CD8-positive, alpha-beta memory T cell (primary cell): Measurements from ENCODE around the gene AKAP1. TPM values are rescaled to one million over a fixed set of nuclear protein-coding genes. Genes with fewer than 3 reads are reported as not detected.

ENCODE experiments used
- CTCF ChIA-PET: fragments of 350-600 bp; sonication (Branson Sonifier 250); formaldehyde crosslinking; loops from one replicate; lab custom pipeline; 2021; ENCODE audit warnings: antibody characterized with exemption; lab: Charles Lee
- POLR2A ChIA-PET: fragments of 350-600 bp; sonication (Branson Sonifier 250); formaldehyde crosslinking; loops from one replicate; lab custom pipeline; 2021; ENCODE audit warnings: antibody characterized with exemption; lab: Charles Lee
- DNase-seq, 5 donors: peaks; one replicate each; pipeline versions ENCODE4 v3.0.0 to v3.0.0-alpha.2; 2020 to 2022; ENCODE audit warnings: mixed read lengths in 1 of 5
- H3K27ac ChIP-seq: one replicate; pipeline ENCODE4 v1.7.0; 2013; ENCODE audit warnings: low read depth, mild to moderate bottlenecking, low read length, moderate library complexity
- H3K27me3 ChIP-seq: 2 replicates; pipeline ENCODE4 v1.7.0; 2013; ENCODE audit warnings: low read length, mild to moderate bottlenecking; ENCODE audit not compliant: insufficient read depth, poor library complexity, severe bottlenecking
- H3K36me3 ChIP-seq: 2 replicates; pipeline ENCODE4 v1.7.0; 2013; ENCODE audit warnings: mild to moderate bottlenecking, low read length, moderate library complexity; ENCODE audit not compliant: insufficient read depth
- H3K4me1 ChIP-seq: 2 replicates; pipeline ENCODE4 v1.7.0; 2013; ENCODE audit warnings: mild to moderate bottlenecking, low read length, moderate library complexity; ENCODE audit not compliant: insufficient read depth
- H3K4me3 ChIP-seq: 2 replicates; pipeline ENCODE4 v1.7.0; 2013; ENCODE audit warnings: mild to moderate bottlenecking, low read length
- H3K9me3 ChIP-seq: 2 replicates; pipeline ENCODE4 v1.7.0; 2013; ENCODE audit warnings: mild to moderate bottlenecking, low read length
- H3K27ac Mint-ChIP-seq, 8 donors: one replicate each; pipeline ENCODE4 v1.8.0; 2020 to 2021; ENCODE audit warnings: mixed read lengths in 8 of 8, mild to moderate bottlenecking in 6 of 8, inconsistent platforms in 3 of 8, moderate library complexity in 3 of 8
- H3K27me3 Mint-ChIP-seq, 2 donors: one replicate each; pipeline ENCODE4 v1.8.0; 2020 to 2021; ENCODE audit warnings: mixed read lengths in 2 of 2, mild to moderate bottlenecking in 1 of 2, moderate library complexity in 1 of 2
- H3K36me3 Mint-ChIP-seq, 3 donors: one replicate each; pipeline ENCODE4 v1.8.0; 2020 to 2021; ENCODE audit warnings: mixed read lengths in 3 of 3, inconsistent platforms in 1 of 3, mild to moderate bottlenecking in 1 of 3
- H3K4me1 Mint-ChIP-seq, 3 donors: one replicate each; pipeline ENCODE4 v1.8.0; 2020 to 2021; ENCODE audit warnings: mixed read lengths in 3 of 3, inconsistent platforms in 1 of 3, mild to moderate bottlenecking in 1 of 3
- H3K4me3 Mint-ChIP-seq, 7 donors: one replicate each; pipeline ENCODE4 v1.8.0; 2020 to 2021; ENCODE audit warnings: mixed read lengths in 7 of 7, mild to moderate bottlenecking in 6 of 7, moderate library complexity in 4 of 7, inconsistent platforms in 2 of 7
- H3K9me3 Mint-ChIP-seq, 5 donors: one replicate each; pipeline ENCODE4 v1.8.0; 2020 to 2022; ENCODE audit warnings: mixed read lengths in 5 of 5, mild to moderate bottlenecking in 3 of 5, moderate library complexity in 2 of 5, inconsistent platforms in 1 of 5
- polyA plus RNA-seq: library from polyadenylated mRNA; unstranded; fragments of 300-500 nt; fragmentation: Illumina TruSeq; gene quantifications from one replicate; pipeline ENCODE4 v1.2.3, GENCODE V29; 2021
- total RNA-seq, 2 experiments: library from RNA; stranded (reverse); gene quantifications; one replicate each; pipeline ENCODE4 v1.2.3, GENCODE V29; 2021

The AKAP1 gene
- total and polyA plus RNA-seq, 3 experiments from 2014 or later: 22.2 to 49.7 (median 48.2) TPM

DNA sequence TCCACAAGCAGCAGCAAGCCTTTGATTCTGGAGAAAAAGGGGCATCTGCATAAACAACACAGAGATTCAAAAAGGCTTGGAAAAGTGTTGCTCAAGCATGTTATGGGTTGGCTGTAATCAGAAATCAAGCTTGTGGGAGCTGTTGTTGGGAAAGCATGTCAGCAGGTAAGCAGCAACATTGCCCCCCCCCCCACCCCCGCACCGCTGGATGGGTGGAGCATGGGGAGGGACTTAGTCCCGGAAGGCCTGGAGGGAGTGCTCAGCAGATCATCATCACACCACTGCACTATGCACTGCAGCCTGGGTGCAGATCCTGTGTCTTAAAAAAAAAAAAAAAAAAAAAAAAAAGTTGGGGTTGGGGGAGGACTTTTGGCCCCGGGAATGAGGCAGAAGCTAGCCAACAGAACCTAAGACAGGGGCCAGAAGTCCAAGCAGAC is 16.8 kb upstream of the AKAP1 start:
- Histone ChIP-seq H3K27ac (peak overlapping the region; percentile 2), H3K27me3 (no peaks in the 10 kb centered on the region), H3K4me3 (no peak overlapping the region), H3K4me1 (no peaks in the 10 kb centered on the region), H3K9me3 (no peaks in the 10 kb centered on the region), H3K36me3 (no peaks in the 10 kb centered on the region)
- DNase-seq: no peak
- POLR2A ChIA-PET: no interaction called here
- CTCF ChIA-PET: interaction anchor here (0.6 kb wide), 1 partner anchor 14 kb away, joined by 3 read pairs; no protein-coding TSS in a partner anchor
- Mint-ChIP-seq H3K4me1 (no peaks in the 10 kb centered on the region), H3K4me3 (no peak overlapping the region), H3K27ac (no peak overlapping the region), H3K9me3 (no peaks in the 10 kb centered on the region), H3K36me3 (no peaks in the 10 kb centered on the region), H3K27me3 (peaks cover 5 to 19% of the 10 kb centered on the region in 2 donors)

DNA sequence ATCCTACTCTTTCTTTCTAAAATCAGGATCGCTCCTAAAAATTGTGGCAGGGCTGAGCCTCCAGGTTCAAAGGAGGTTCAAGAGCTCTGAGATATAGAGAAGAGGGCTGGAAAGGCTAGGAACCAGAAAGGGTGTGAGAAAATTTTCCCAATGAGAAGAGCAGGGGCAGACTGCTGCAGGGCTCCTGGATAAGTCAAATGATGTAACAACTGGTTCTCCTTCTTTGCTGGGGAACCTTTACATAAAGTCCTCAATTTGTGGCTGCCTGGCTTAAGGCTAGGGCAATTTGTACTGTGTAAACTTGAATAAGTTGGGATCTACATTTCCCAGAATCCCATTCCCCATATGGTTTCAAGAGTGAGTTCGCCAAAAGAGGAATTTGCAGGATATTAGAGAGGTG is 16.3 kb upstream of the AKAP1 start:
- H3K4me3 ChIP-seq: no peak overlapping the region
- no peaks in the 10 kb centered on the region for H3K4me1 ChIP-seq
- Mint-ChIP-seq H3K4me1 (no peaks in the 10 kb centered on the region), H3K9me3 (no peaks in the 10 kb centered on the region), H3K4me3 (no peak overlapping the region), H3K27ac (no peak overlapping the region), H3K27me3 (peaks cover 5 to 17% of the 10 kb centered on the region in 2 donors), H3K36me3 (no peaks in the 10 kb centered on the region)
- H3K36me3 ChIP-seq: no peaks in the 10 kb centered on the region
- no peak overlapping the region for H3K27ac ChIP-seq
- DNase-seq: no peak
- ChIA-PET CTCF (interaction anchor here (0.6 kb wide), 1 partner anchor 15 kb away, joined by 3 read pairs; no protein-coding TSS in a partner anchor), POLR2A (no interaction called here)
- no peaks in the 10 kb centered on the region for H3K27me3 ChIP-seq
- no peaks in the 10 kb centered on the region for H3K9me3 ChIP-seq

DNA sequence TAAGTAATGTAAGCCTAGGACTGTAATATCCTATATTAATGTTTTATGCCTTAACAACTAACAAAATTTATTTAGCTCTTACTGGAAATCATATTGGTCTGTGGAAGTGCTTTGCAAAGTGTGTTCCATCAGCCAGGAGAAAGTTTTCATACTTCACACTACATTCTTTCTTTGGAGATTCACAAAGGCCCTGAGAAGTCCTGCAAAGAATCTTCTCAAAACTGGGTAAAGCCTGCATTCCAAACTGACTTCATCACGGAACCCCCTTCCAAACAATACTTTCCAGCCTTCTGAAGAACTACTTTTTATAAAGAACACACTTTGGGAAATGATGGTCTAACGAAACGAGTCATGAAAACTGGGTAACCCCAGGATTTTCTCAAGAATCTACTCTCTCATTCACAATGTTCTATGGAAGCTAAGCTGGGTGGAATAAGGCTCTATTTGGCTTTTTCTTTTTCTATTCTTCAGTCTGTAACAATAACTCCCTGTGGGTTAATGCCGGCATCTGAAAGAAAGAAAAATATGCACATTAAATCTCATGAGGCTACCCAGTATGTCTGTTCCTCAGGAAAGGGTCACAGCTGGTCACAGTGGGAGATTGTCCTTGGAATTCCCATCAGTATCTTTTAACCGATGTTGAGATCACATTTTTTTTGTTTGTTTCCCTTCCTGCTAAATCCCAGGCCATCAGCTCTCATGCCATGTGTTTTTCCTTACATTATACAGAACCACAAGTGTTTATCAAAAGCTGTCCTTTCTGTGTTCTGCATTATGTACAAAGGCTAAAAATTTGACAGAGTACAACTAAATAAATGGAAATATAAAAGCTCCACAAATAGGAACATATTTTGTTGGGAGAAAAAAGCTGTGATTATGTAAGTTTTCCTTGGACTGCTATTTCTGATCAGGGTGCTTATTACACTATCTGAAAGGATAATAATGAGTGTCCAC is 12.8 kb upstream of the AKAP1 start:
- no peaks in the 10 kb centered on the region for H3K27me3 ChIP-seq
- CTCF ChIA-PET: interaction anchor here (1.8 kb wide), 1 partner anchor 13 kb away, joined by 5 read pairs; the partner anchor contains the start of gene AKAP1
- DNase-seq: no peak
- no peaks in the 10 kb centered on the region for H3K36me3 ChIP-seq
- H3K4me3 ChIP-seq: no peak overlapping the region
- POLR2A ChIA-PET: no interaction called here
- no peak overlapping the region for H3K27ac ChIP-seq
- H3K27ac Mint-ChIP-seq: no peak overlapping the region
- H3K9me3 Mint-ChIP-seq: no peaks in the 10 kb centered on the region
- no peak overlapping the region for H3K4me3 Mint-ChIP-seq
- H3K4me1 Mint-ChIP-seq: no peaks in the 10 kb centered on the region
- H3K4me1 ChIP-seq: no peaks in the 10 kb centered on the region
- H3K27me3 Mint-ChIP-seq: peaks cover 2 to 6% of the 10 kb centered on the region in 2 donors
- H3K36me3 Mint-ChIP-seq: no peaks in the 10 kb centered on the region
- no peaks in the 10 kb centered on the region for H3K9me3 ChIP-seq

DNA sequence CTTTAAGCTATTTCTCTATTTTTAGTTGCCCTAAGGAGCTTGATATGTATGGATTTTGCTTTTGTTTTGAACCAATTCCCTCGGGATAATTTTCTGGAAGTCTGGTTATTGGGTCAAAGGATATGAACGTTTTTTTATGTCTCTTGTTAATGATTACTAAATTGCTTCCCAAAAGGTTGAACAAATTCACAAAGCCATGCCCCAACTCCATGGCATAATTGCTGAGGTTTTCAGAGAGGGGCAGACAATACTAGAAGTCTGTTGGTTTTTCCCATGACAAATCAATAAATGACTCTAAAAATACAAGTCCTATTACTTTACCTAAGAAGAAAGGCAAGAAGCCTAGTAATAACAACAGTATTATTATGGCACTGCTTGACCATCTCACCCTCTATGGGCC is 11.4 kb upstream of the AKAP1 start:
- ChIA-PET POLR2A (no interaction called here), CTCF (interaction anchor here (1.8 kb wide), 1 partner anchor 11 kb away, joined by 5 read pairs; the partner anchor contains the start of gene AKAP1)
- no peaks in the 10 kb centered on the region for H3K4me1 ChIP-seq
- Mint-ChIP-seq H3K36me3 (peaks cover 0 to 2% (median 0%) of the 10 kb centered on the region in 3 donors), H3K27me3 (peaks cover 6 to 8% of the 10 kb centered on the region in 2 donors), H3K4me1 (no peaks in the 10 kb centered on the region), H3K9me3 (no peaks in the 10 kb centered on the region), H3K27ac (no peak overlapping the region), H3K4me3 (no peak overlapping the region)
- H3K36me3 ChIP-seq: no peaks in the 10 kb centered on the region
- no peak for DNase-seq
- H3K27me3 ChIP-seq: no peaks in the 10 kb centered on the region
- H3K9me3 ChIP-seq: no peaks in the 10 kb centered on the region
- no peak overlapping the region for H3K27ac ChIP-seq
- H3K4me3 ChIP-seq: no peak overlapping the region

DNA sequence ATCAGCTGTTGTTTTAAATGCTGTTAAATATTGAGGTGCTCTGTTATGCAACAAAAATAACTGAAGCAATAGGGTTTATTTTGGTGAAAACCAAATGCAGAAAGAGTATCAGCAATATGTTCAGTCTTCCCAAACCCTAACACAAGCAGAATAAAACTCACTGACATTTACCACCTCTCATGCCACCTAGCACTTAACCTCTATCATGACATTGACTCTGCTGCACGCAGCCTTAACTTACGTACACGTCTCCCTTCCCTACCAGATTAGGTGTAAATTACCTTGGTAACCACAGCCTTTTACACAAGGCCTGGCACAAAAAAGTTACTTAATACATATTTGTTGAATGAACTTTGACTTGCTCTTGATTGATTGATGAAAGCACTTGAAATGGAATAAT is 9.9 kb upstream of the AKAP1 start:
- Mint-ChIP-seq H3K36me3 (peaks cover 0 to 2% (median 0%) of the 10 kb centered on the region in 3 donors), H3K27me3 (peaks cover 6% of the 10 kb centered on the region in 2 donors), H3K4me3 (no peak overlapping the region), H3K27ac (no peak overlapping the region), H3K4me1 (no peaks in the 10 kb centered on the region), H3K9me3 (no peaks in the 10 kb centered on the region)
- ChIA-PET CTCF (no interaction called here), POLR2A (no interaction called here)
- DNase-seq: no peak
- Histone ChIP-seq H3K27me3 (no peaks in the 10 kb centered on the region), H3K9me3 (no peaks in the 10 kb centered on the region), H3K36me3 (no peaks in the 10 kb centered on the region), H3K4me3 (no peak overlapping the region), H3K4me1 (no peaks in the 10 kb centered on the region), H3K27ac (no peak overlapping the region)

DNA sequence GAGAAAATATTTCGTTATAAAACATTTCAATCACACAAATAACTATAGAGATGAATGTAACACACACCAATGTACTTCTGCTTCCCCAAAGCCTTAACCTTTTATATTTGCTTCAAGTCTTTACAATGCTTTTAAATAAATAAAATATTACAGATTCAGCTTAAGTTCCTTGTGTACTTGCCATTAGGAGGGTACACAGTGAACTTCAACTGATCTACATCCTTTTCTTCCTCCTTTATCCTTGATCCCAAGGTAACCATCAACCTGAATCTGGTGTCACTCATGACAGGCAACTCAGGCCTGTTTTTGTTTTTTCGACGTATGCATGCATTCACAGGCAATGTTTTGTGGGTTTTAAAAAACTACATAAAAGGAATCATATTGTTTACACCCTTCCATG is 9.3 kb upstream of the AKAP1 start:
- Histone ChIP-seq H3K36me3 (no peaks in the 10 kb centered on the region), H3K4me3 (no peak overlapping the region), H3K9me3 (no peaks in the 10 kb centered on the region), H3K4me1 (no peaks in the 10 kb centered on the region), H3K27ac (no peak overlapping the region), H3K27me3 (no peaks in the 10 kb centered on the region)
- no peak overlapping the region for H3K27ac Mint-ChIP-seq
- no peaks in the 10 kb centered on the region for H3K4me1 Mint-ChIP-seq
- H3K4me3 Mint-ChIP-seq: no peak overlapping the region
- ChIA-PET POLR2A (interaction anchor here (0.6 kb wide), 1 partner anchor 20 kb away, joined by 3 read pairs; no protein-coding TSS in a partner anchor), CTCF (no interaction called here)
- peaks cover 6% of the 10 kb centered on the region in 2 donors for H3K27me3 Mint-ChIP-seq
- H3K36me3 Mint-ChIP-seq: peaks cover 0 to 2% (median 0%) of the 10 kb centered on the region in 3 donors
- no peaks in the 10 kb centered on the region for H3K9me3 Mint-ChIP-seq
- no peak for DNase-seq

DNA sequence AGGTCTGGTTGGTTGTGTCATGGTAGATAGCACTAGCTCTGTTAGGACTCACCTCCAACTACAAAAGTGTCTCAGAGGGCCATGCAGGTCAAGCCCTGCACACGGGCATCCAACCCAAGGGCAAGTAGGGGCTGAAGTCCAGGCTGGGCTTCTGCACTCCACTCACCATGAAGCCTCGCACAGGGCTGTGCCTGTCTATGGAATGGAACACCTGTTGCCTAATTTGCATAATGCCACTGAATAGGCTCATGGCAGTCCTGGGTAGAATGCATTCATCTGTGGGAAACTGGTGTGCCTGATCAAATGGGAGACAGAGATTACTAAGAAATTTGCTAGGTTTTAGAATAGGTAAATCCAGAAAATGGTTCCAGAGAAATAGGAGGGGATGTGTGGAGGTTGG is 8.0 kb upstream of the AKAP1 start:
- ChIA-PET POLR2A (interaction anchor here (0.6 kb wide), 1 partner anchor 176 kb away, joined by 3 read pairs; no protein-coding TSS in a partner anchor), CTCF (no interaction called here)
- no peak overlapping the region for H3K27ac Mint-ChIP-seq
- Histone ChIP-seq H3K36me3 (no peaks in the 10 kb centered on the region), H3K27me3 (no peaks in the 10 kb centered on the region), H3K27ac (no peak overlapping the region), H3K4me3 (no peak overlapping the region), H3K4me1 (no peaks in the 10 kb centered on the region), H3K9me3 (no peaks in the 10 kb centered on the region)
- no peak overlapping the region for H3K4me3 Mint-ChIP-seq
- no peaks in the 10 kb centered on the region for H3K4me1 Mint-ChIP-seq
- H3K9me3 Mint-ChIP-seq: no peaks in the 10 kb centered on the region
- no peak for DNase-seq
- H3K27me3 Mint-ChIP-seq: peaks cover 6 to 8% of the 10 kb centered on the region in 2 donors
- H3K36me3 Mint-ChIP-seq: peaks cover 0 to 2% (median 0%) of the 10 kb centered on the region in 3 donors

DNA sequence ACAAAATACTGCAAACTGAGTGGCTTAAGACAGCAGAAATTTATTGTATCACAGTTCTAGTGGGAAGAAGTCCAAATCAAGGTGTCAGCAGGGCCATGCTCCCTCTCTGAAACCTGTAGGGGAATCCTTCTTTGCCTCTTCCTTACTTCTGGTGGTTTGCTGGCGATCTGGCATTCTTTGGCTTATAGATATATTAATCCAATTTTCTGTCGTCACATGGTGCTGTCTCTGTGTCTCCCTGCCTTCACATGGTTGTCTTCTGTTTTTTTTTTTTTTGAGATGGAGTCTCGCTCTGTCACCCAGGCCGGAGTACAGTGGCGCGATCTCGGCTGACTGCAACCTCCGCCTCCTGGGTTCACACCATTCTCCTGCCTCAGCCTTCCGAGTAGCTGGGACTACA is 6.8 kb upstream of the AKAP1 start:
- CTCF ChIA-PET: no interaction called here
- Histone ChIP-seq H3K27me3 (no peaks in the 10 kb centered on the region), H3K4me1 (no peaks in the 10 kb centered on the region), H3K36me3 (no peaks in the 10 kb centered on the region), H3K27ac (no peak overlapping the region), H3K4me3 (no peak overlapping the region), H3K9me3 (no peaks in the 10 kb centered on the region)
- peak overlapping the region in 1 of 8 donors; percentile 48 for H3K27ac Mint-ChIP-seq
- no peak overlapping the region for H3K4me3 Mint-ChIP-seq
- peaks cover 0 to 2% (median 0%) of the 10 kb centered on the region in 3 donors for H3K36me3 Mint-ChIP-seq
- H3K4me1 Mint-ChIP-seq: peaks cover 0 to 6% (median 5%) of the 10 kb centered on the region in 3 donors
- no peak for DNase-seq
- H3K9me3 Mint-ChIP-seq: no peaks in the 10 kb centered on the region
- POLR2A ChIA-PET: no interaction called here
- peaks cover 6 to 8% of the 10 kb centered on the region in 2 donors for H3K27me3 Mint-ChIP-seq
